GM08714 (cell line): Measurements from ENCODE around the gene SHB.

Experiments
- H3K4me3 ChIP-seq: fragments of 200-500 bp; sonication (Bioruptor generic); 2 replicates; pipeline ENCODE4 v1.5.1; 2014; ENCODE audit warnings: mild to moderate bottlenecking, low read length, inconsistent platforms
- ZNF274 ChIP-seq: IDR thresholded peaks from 2 replicates; pipeline ENCODE4 v1.6.1; 2012; ENCODE audit warnings: mild to moderate bottlenecking, low read depth, low read length

Gene SHB

DNA sequence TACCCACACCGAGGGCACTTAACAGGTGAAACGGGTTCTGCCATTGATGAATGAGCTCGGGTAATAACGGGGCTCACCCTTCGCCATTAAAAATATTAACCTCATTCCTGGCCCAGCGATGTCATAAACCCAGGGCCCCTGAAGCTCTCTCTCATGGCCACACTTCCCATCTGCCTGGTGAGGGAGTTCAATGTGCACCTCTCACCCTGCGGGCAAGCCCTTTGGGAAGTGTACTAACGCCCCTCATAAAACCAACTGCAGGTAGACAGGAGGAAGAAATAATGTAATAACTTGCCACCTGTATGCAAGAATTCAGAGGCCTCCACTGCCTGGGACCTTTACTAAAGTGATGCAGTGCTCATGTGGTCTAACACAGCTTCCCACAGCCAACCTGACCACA, 35.1 kb downstream of the SHB start:
- H3K4me3 ChIP-seq = no peak overlapping the region
- TF ChIP-seq ZNF274 = no peak

- no peak for TF ChIP-seq ZNF274
Measured at GRCh38 chr9:38032266-38033110, 36.5 kb downstream of the SHB start.

GRCh38 chr9:38031594-38031993, 37.4 kb downstream of the SHB start:
- TF ChIP-seq ZNF274 = no peak
- no peak overlapping the region for H3K4me3 ChIP-seq

More at GRCh38 chr9:38032266-38033110, 36.5 kb downstream of the SHB start:
- no peak overlapping the region for H3K4me3 ChIP-seq

- H3K4me3 ChIP-seq = no peak overlapping the region
Measured at GRCh38 chr9:38030658-38031057, 38.4 kb downstream of the SHB start.

DNA sequence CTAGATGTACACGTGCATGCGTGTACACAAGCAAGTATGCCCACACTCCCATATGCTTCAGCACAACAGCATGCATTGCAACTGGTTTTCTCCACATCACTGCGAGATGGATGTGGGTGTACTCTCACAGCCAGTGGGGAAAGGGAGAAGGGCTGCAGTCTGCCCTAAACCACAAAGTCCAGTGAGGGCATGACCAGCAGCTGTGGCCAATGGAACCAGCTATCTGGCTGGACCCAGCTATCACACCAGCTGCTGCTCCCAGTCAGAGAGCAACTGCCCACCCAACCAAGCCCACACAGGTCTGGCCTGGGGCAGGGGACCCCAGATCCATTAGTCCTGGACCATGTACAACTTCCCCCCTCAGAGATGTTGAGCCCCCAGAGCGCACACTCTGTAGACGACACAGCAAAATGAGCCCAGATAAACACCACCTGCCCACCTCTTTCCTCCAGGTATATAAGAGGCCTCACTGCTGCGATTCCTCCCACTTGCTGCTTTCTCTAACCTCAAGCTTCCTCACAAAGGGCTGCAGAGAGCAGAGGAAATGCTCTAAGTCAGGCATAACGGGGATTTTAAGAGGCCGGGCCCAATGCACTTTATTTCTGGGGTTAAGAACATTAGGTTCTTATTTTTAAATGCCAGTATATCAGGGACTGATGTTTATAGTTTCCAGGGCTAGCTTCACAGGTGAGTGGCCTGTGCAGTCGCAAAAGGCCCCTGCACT, 39.0 kb downstream of the SHB start:
- no peak overlapping the region for H3K4me3 ChIP-seq
- TF ChIP-seq ZNF274 = no peak

More at GRCh38 chr9:38030658-38031057, 38.4 kb downstream of the SHB start:
- TF ChIP-seq ZNF274 = no peak

DNA sequence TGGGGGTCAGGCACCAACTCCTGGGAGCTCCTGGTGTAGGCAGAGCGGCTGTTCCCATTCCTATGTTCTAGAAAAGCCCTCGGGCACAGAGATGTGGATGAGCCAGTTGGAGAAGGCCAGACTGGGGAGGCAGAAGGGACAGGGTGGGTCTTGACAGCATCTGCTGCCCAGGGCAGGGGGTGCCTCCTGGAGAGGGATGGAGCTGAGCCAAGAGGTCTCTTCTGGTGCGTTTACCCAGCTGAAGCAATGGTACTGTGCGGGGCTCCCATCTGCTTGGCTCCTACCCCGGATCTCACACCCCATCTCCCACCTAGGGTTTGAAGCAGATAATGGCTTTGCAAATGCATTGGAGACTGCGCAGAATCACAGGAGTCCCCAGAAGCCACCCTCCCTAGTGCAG, 41.3 kb downstream of the SHB start:
- no peak for TF ChIP-seq ZNF274
- no peak overlapping the region for H3K4me3 ChIP-seq

- TF ChIP-seq ZNF274 = no peak
- no peak overlapping the region for H3K4me3 ChIP-seq
Measured at GRCh38 chr9:38026840-38027527, 42.0 kb downstream of the SHB start.

- no peak overlapping the region for H3K4me3 ChIP-seq
Measured at GRCh38 chr9:38026021-38026809, 42.8 kb downstream of the SHB start.

GRCh38 chr9:38025166-38025565, 43.9 kb downstream of the SHB start:
- no peak overlapping the region for H3K4me3 ChIP-seq
- TF ChIP-seq ZNF274 = no peak

More at GRCh38 chr9:38026021-38026809, 42.8 kb downstream of the SHB start:
- TF ChIP-seq ZNF274 = no peak

DNA sequence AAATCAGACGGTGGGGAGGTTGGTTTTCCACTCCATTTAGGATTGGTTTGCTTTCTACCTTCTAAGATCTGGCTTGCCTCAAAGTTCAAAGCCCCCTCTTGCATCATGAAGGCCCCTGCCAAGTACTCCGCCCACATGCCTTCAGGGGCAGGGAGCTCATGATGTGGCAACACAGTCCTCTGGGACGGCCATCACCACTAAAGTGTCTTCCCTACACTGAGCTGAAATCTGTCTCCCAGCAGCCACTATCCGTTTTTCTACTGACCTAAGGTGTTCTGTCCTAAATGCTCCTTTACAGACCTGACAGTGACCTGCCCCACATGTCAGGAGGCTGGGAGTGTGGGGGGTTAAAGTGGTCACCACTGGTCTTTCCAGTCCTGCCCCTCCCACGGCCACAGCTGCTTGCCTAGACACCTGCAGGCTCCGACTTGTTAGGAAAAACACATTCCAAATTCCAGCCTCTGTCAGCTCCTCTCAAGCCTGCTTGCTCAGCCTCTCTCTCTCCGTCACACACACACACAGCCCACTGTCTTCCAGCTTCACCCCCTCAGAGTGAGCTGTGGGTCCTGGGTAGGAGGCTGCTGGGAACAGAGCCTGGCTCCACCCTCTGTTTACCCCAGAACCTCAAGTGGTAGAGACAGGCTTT, 44.9 kb downstream of the SHB start:
- no peak for TF ChIP-seq ZNF274
- H3K4me3 ChIP-seq = no peak overlapping the region

DNA sequence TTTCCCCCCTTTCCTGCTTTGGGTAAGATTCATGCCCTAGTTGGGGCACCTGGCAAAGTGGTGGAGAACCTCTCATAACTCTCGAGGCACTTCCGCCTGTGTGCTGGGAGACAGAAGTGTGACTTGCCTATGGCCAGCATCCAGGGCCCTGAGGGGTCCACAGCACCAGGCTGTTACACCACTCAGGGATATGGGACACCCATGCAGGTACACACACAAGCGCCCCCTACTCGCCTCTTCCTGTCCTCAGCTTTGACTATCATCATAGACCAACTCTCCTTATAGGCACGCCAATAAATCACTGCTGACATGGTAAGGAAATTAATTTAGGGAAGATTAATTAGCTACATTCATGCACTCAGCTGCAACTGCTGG, 45.4 kb downstream of the SHB start:
- TF ChIP-seq ZNF274 = no peak
- no peak overlapping the region for H3K4me3 ChIP-seq

- no peak for TF ChIP-seq ZNF274
- H3K4me3 ChIP-seq = no peak overlapping the region
Measured at GRCh38 chr9:38022995-38023394, 46.0 kb downstream of the SHB start.

GRCh38 chr9:38022203-38022895, 46.7 kb downstream of the SHB start:
- TF ChIP-seq ZNF274 = no peak
- no peak overlapping the region for H3K4me3 ChIP-seq
